IPS-11a (cell line): ENCODE data around the gene AP1S1.
"Not testable (repeated sequence)": the region's sequence is repeated elsewhere in the genome, so short reads cannot be mapped to it uniquely, and the experiment has no call there.

Experiments used
- H3K4me3 ChIP-seq: one replicate; pipeline ENCODE4 v1.5.1; 2013; ENCODE audit warnings: low read depth, low read length, control low read depth

Gene AP1S1

GRCh38 chr7:101124376-101125056 lies 29.8 kb upstream of the AP1S1 start:
- no peak overlapping the region for H3K4me3 ChIP-seq

- no peak overlapping the region for H3K4me3 ChIP-seq
Measured at GRCh38 chr7:101125989-101126650, 28.2 kb upstream of the AP1S1 start.

GRCh38 chr7:101126651-101127459 lies 27.4 kb upstream of the AP1S1 start, which contains the start of gene SERPINE1:
SERPINE1 (plus strand) TSS chr7:101127104; CDS start chr7:101128394, 1,290 bp downstream.
- H3K4me3 ChIP-seq = peak within 1 kb of the TSS; percentile 8

- peak overlapping the region; percentile 8 for H3K4me3 ChIP-seq
Measured at GRCh38 chr7:101127460-101128039, 26.7 kb upstream of the AP1S1 start.

GRCh38 chr7:101128040-101128834 lies 26.0 kb upstream of the AP1S1 start:
- no peak overlapping the region for H3K4me3 ChIP-seq

GRCh38 chr7:101129603-101130117 lies 24.6 kb upstream of the AP1S1 start:
- no peak overlapping the region for H3K4me3 ChIP-seq

GRCh38 chr7:101132626-101133600 lies 21.4 kb upstream of the AP1S1 start:
- H3K4me3 ChIP-seq = not testable (repeated sequence)

GRCh38 chr7:101133621-101134398 lies 20.5 kb upstream of the AP1S1 start:
- no peak overlapping the region for H3K4me3 ChIP-seq

- no peak overlapping the region for H3K4me3 ChIP-seq
Measured at GRCh38 chr7:101134399-101134980, 19.8 kb upstream of the AP1S1 start.

GRCh38 chr7:101137651-101138212 lies 16.5 kb upstream of the AP1S1 start:
- H3K4me3 ChIP-seq = no peak overlapping the region

GRCh38 chr7:101138213-101138870 lies 15.9 kb upstream of the AP1S1 start:
- H3K4me3 ChIP-seq = no peak overlapping the region

GRCh38 chr7:101140339-101140699 lies 14.0 kb upstream of the AP1S1 start:
- no peak overlapping the region for H3K4me3 ChIP-seq

- no peak overlapping the region for H3K4me3 ChIP-seq
Measured at GRCh38 chr7:101140746-101141382, 13.4 kb upstream of the AP1S1 start.

- H3K4me3 ChIP-seq = no peak overlapping the region
Measured at GRCh38 chr7:101151908-101152651, 2.2 kb upstream of the AP1S1 start.

GRCh38 chr7:101154693-101155102 lies 422 bp downstream of the AP1S1 start:
- peak overlapping the region; percentile 51 for H3K4me3 ChIP-seq

- peak overlapping the region; percentile 51 for H3K4me3 ChIP-seq
Measured at GRCh38 chr7:101155303-101155702, 1.0 kb downstream of the AP1S1 start.
